OCI-LY3 (cell line): ENCODE measurements around the gene CFAP77.

ENCODE experiments used
- H2AFZ ChIP-seq: fragments of 200-600, 300-600 bp; shearing (Covaris generic); 2 replicates; pipeline ENCODE4 v1.6.0; 2014; ENCODE audit warnings: antibody characterized with exemption, low read depth, low read length
- H3K27ac ChIP-seq: fragments of 200-600, 300-600 bp; sonication (generic); 2 replicates; pipeline ENCODE4 v1.5.1; 2014; ENCODE audit warnings: mild to moderate bottlenecking, low read length, moderate library complexity, mixed read lengths
- H3K27me3 ChIP-seq: fragments of 200-600, 300-600 bp; sonication (generic); 2 replicates; pipeline ENCODE4 v1.6.1; 2014; ENCODE audit warnings: low read depth, low read length, mixed read lengths
- H3K36me3 ChIP-seq: fragments of 200-600, 300-600 bp; sonication (generic); replicated peaks from 2 replicates; pipeline ENCODE3; 2014; ENCODE audit warnings: low read depth, low read length, mixed read lengths
- H3K4me1 ChIP-seq: fragments of 300-600, 200-600 bp; sonication (generic); 2 replicates; pipeline ENCODE4 v1.6.1; 2014; ENCODE audit warnings: low read length, mixed read lengths
- H3K4me2 ChIP-seq: fragments of 200-600, 300-600 bp; sonication (generic); 2 replicates; pipeline ENCODE4 v1.6.1; 2014; ENCODE audit warnings: low read length, mixed read lengths
- H3K4me3 ChIP-seq: fragments of 300-600, 200-600 bp; sonication (generic); 2 replicates; pipeline ENCODE4 v1.5.1; 2014; ENCODE audit warnings: antibody characterized with exemption, mild to moderate bottlenecking, low read length, moderate library complexity
- H3K79me2 ChIP-seq: fragments of 300-600, 200-600 bp; shearing (Covaris generic); 2 replicates; pipeline ENCODE4 v1.6.1; 2014; ENCODE audit warnings: mild to moderate bottlenecking, low read length, mixed read lengths
- H3K9ac ChIP-seq: fragments of 300-600, 200-600 bp; shearing (Covaris generic); 2 replicates; pipeline ENCODE4 v1.6.0; 2014; ENCODE audit warnings: mild to moderate bottlenecking, low read length, moderate library complexity
- H3K9me3 ChIP-seq: fragments of 200-600, 300-600 bp; shearing (Covaris generic); 2 replicates; pipeline ENCODE4 v1.6.1; 2014; ENCODE audit warnings: low read length, mixed read lengths; ENCODE audit not compliant: insufficient read depth
- H4K20me1 ChIP-seq: fragments of 200-600, 300-600 bp; sonication (generic); 2 replicates; pipeline ENCODE4 v1.6.1; 2016; ENCODE audit warnings: low read length, mixed read lengths; ENCODE audit not compliant: insufficient read depth
- CTCF ChIP-seq: fragments of 200-600, 300-600 bp; sonication (generic); IDR thresholded peaks from 2 replicates; pipeline ENCODE4 v1.5.1; 2014; ENCODE audit warnings: antibody characterized with exemption, low read length, low read depth
- EZH2phosphoT487 ChIP-seq: fragments of 200-600 bp; shearing (Covaris generic); IDR thresholded peaks from 2 replicates; pipeline ENCODE4 v1.6.1; 2018; ENCODE audit warnings: antibody characterized with exemption, mixed run types, low read depth

CFAP77 gene

DNA sequence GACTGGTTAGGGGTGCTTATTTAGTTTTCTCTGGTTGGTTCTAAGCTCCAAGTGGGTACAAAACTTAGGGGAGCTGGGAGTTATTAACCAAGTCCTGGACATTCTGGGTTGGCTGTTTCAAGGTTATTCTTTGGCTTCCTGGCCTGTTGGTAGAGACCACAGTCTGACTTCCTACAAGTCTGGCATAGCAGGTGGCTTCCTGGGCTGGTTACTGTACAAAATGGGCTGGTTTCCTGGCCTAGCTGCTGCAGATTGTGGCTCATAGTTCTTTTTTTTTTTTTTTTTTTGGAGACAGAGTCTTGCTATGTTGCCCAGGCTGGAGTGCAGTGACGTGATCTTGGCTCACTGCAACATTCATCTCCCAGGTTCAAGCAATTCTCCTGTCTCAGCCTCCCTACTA lies 126.1 kb downstream of the CFAP77 start:
- Histone ChIP-seq H3K9me3 (no peaks in the 10 kb centered on the region), H2AFZ (no peak overlapping the region), H3K27me3 (peaks cover 2% of the 10 kb centered on the region; the same call in 1 of the 2 replicates), H3K4me1 (no peaks in the 10 kb centered on the region), H3K4me2 (no peak overlapping the region), H3K4me3 (no peak overlapping the region), H3K27ac (no peak overlapping the region), H3K79me2 (no peaks in the 10 kb centered on the region), H3K36me3 (no peaks in the 10 kb centered on the region), H4K20me1 (no peaks in the 10 kb centered on the region), H3K9ac (no peak overlapping the region)
- TF ChIP-seq CTCF (no peak), EZH2phosphoT487 (no peak)

- no peaks in the 10 kb centered on the region for H3K36me3 ChIP-seq
- no peaks in the 10 kb centered on the region for H3K27me3 ChIP-seq
- no peak overlapping the region for H3K27ac ChIP-seq
- no peak overlapping the region for H3K9ac ChIP-seq
- no peaks in the 10 kb centered on the region for H3K79me2 ChIP-seq
- H3K4me2 ChIP-seq = no peak overlapping the region
- no peak for TF ChIP-seq CTCF
- TF ChIP-seq EZH2phosphoT487 = no peak
- no peaks in the 10 kb centered on the region for H3K9me3 ChIP-seq
- H3K4me1 ChIP-seq = no peaks in the 10 kb centered on the region
- no peak overlapping the region for H3K4me3 ChIP-seq
- no peak overlapping the region for H2AFZ ChIP-seq
- no peaks in the 10 kb centered on the region for H4K20me1 ChIP-seq
Observed at GRCh38 chr9:132537352-132537751, 127.3 kb downstream of the CFAP77 start.

GRCh38 chr9:132538071-132538470 lies 128.1 kb downstream of the CFAP77 start:
- no peak overlapping the region for H3K4me3 ChIP-seq
- H3K4me1 ChIP-seq = no peaks in the 10 kb centered on the region
- H2AFZ ChIP-seq = no peak overlapping the region
- no peaks in the 10 kb centered on the region for H4K20me1 ChIP-seq
- TF ChIP-seq EZH2phosphoT487 = no peak
- no peak for TF ChIP-seq CTCF
- H3K9me3 ChIP-seq = no peaks in the 10 kb centered on the region
- no peak overlapping the region for H3K9ac ChIP-seq
- no peaks in the 10 kb centered on the region for H3K27me3 ChIP-seq
- H3K36me3 ChIP-seq = no peaks in the 10 kb centered on the region
- no peaks in the 10 kb centered on the region for H3K79me2 ChIP-seq
- no peak overlapping the region for H3K4me2 ChIP-seq
- no peak overlapping the region for H3K27ac ChIP-seq

GRCh38 chr9:132539096-132539495 lies 129.1 kb downstream of the CFAP77 start:
- no peaks in the 10 kb centered on the region for H4K20me1 ChIP-seq
- TF ChIP-seq CTCF (no peak), EZH2phosphoT487 (no peak)
- H3K4me2 ChIP-seq = no peak overlapping the region
- no peaks in the 10 kb centered on the region for H3K27me3 ChIP-seq
- H3K4me3 ChIP-seq = no peak overlapping the region
- H3K36me3 ChIP-seq = no peaks in the 10 kb centered on the region
- H3K79me2 ChIP-seq = no peaks in the 10 kb centered on the region
- H3K9ac ChIP-seq = no peak overlapping the region
- H2AFZ ChIP-seq = no peak overlapping the region
- H3K27ac ChIP-seq = no peak overlapping the region
- H3K4me1 ChIP-seq = no peaks in the 10 kb centered on the region
- H3K9me3 ChIP-seq = no peaks in the 10 kb centered on the region
